Measurements from ENCODE around the gene PCOLCE2. TPM values are rescaled to one million over a fixed set of nuclear protein-coding genes. Genes with fewer than 3 reads are reported as not detected.

PCOLCE2 gene
- total and polyA plus RNA-seq, 4 donors, result 6.8 to 14.7 (median 10.1) TPM

Small RNA genes lying within 50 kb of the gene (small RNA-seq; reads per million reads assigned to genes)
- not detected for gene RNU7-47P (ENCODE audit: low replicate concordance)

Other genes starting within 250 kb of the PCOLCE2 start
- 10 to 100 TPM; 32.1 to 73.5 TPM for gene TRPC1, start 165.0 kb downstream of the PCOLCE2 start, total RNA-seq
- gene TRPC1, start 165.0 kb downstream of the PCOLCE2 start, polyA plus RNA-seq (ENCODE audit: insufficient read length in 2 of 2), result 10 to 100 TPM; 17.7 to 18.0 TPM
- 1 to 10 TPM in 1 of 2 donors, under 1 TPM in 1; 0.66 to 5.6 TPM for gene PAQR9, start 74.6 kb upstream of the PCOLCE2 start, total RNA-seq
- gene PAQR9, start 74.6 kb upstream of the PCOLCE2 start, polyA plus RNA-seq (ENCODE audit: insufficient read length in 2 of 2), result 1 to 10 TPM; 2.9 to 3.8 TPM
- 100 to 1,000 TPM; 108 to 121 TPM for gene U2SURP, start 112.5 kb upstream of the PCOLCE2 start, total RNA-seq
- gene U2SURP, start 112.5 kb upstream of the PCOLCE2 start, polyA plus RNA-seq (ENCODE audit: insufficient read length in 2 of 2), result 100 to 1,000 TPM in 1 of 2 donors, 10 to 100 TPM in 1; 74.0 to 100 TPM
- 10 to 100 TPM; 14.2 to 21.5 TPM for gene CHST2, start 230.7 kb upstream of the PCOLCE2 start, total RNA-seq
- 10 to 100 TPM; 26.3 to 29.6 TPM for gene CHST2, start 230.7 kb upstream of the PCOLCE2 start, polyA plus RNA-seq (ENCODE audit: insufficient read length in 2 of 2)

Data from spinal cord (tissue), 4 donors.